Fibroblast of villous mesenchyme (primary cell): ENCODE results near the gene FGFR3. TPM values are rescaled to one million over a fixed set of nuclear protein-coding genes. Genes with fewer than 3 reads are reported as not detected.

ENCODE experiments used
- DNase-seq: peaks from one replicate; pipeline ENCODE4 v3.0.0-alpha.2; 2010; ENCODE audit warnings: low read depth
- H3K4me3 ChIP-seq: 2 replicates; pipeline ENCODE4 v1.5.1; 2011; ENCODE audit warnings: low read depth, mild to moderate bottlenecking, low read length
- total RNA-seq: library from RNA; depleted of rRNA; stranded (reverse); fragments of >200 nt; gene quantifications from 2 replicates; pipeline ENCODE4 v1.2.3, GENCODE V29; 2012
- TF ChIP-seq, protein P1 (sequence below): IDR thresholded peaks from 2 replicates; pipeline ENCODE4 v1.5.1; 2012; ENCODE audit warnings: low read depth, mild to moderate bottlenecking, low read length; ENCODE audit not compliant: insufficient read depth

Gene FGFR3
- total RNA-seq, 1 donor, result 0.86 TPM

DNA sequence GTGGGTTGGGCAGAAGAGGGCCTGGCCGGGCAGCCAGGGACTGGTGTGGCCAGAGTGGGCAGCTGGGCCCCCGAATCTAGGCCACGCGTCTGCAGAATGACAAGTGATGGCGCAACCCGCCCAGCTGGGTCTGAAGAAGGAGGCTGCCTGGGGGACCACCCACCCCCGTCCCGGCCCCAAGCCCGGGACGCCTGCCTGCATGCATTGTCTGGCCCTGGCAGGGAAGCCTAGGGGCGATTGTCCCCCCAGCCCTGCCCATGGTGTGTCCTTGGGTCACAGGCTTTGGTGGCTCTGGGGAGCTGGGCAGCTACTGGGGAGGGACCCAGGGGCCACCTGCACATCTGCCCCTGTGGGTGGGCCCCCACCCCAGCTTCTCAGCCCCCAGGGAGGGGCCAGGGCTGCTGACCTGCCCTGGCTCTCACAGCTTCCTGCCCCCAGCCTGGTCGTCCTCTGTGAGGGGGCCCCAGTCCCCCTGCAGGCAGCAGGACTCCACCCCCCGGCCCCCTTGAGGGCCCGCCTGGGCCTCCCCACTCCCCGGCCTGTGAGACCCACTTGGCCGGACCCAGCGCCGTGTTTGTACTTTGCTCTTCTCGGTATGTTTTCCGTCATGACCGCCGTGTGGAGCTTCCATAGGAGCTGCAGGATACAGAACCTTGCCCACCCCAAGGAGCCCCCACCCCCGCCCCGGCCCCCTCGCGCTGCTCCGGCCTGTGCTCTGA is 4.9 kb downstream of the FGFR3 start:
- no peak for DNase-seq
- H3K4me3 ChIP-seq, result no peak overlapping the region
- TF ChIP-seq, protein P1, sequence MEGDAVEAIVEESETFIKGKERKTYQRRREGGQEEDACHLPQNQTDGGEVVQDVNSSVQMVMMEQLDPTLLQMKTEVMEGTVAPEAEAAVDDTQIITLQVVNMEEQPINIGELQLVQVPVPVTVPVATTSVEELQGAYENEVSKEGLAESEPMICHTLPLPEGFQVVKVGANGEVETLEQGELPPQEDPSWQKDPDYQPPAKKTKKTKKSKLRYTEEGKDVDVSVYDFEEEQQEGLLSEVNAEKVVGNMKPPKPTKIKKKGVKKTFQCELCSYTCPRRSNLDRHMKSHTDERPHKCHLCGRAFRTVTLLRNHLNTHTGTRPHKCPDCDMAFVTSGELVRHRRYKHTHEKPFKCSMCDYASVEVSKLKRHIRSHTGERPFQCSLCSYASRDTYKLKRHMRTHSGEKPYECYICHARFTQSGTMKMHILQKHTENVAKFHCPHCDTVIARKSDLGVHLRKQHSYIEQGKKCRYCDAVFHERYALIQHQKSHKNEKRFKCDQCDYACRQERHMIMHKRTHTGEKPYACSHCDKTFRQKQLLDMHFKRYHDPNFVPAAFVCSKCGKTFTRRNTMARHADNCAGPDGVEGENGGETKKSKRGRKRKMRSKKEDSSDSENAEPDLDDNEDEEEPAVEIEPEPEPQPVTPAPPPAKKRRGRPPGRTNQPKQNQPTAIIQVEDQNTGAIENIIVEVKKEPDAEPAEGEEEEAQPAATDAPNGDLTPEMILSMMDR, result no peak

DNA sequence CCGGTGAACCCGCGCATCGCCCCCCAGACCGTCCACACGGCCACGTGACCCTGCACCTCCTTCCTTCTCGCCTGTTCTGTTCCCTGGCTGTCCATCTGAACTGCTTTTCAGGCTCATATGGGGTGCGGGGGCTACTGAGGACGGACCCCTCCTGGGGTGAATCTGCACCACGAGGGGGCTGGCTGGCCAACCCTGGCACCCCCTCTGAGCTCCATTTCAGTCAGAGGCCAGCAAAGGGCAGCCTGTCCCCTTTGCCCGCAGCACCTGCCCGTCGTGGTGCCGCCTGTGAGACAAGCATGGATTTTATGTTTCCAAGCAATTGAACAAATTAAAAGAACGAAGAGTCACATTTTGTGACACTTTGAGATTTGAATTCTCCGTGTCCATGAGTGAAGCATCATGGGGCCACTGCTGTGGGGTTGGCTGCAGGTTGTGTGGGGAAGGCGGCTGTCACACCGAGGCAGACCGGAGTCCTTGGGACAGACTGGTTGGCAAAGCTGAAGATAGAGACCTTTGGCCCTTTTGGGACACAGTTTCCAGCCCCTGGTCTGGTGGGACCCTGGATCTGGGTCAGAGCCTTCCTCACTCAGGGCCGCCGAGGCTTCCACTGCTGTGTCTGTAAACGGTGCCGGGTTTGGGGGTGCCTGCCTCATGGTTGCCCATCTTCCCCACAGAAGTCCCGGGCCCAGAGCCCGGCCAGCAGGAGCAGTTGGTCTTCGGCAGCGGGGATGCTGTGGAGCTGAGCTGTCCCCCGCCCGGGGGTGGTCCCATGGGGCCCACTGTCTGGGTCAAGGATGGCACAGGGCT is 5.7 kb downstream of the FGFR3 start:
- no peak overlapping the region for H3K4me3 ChIP-seq
- TF ChIP-seq, protein P1, result no peak
- no peak for DNase-seq

DNA sequence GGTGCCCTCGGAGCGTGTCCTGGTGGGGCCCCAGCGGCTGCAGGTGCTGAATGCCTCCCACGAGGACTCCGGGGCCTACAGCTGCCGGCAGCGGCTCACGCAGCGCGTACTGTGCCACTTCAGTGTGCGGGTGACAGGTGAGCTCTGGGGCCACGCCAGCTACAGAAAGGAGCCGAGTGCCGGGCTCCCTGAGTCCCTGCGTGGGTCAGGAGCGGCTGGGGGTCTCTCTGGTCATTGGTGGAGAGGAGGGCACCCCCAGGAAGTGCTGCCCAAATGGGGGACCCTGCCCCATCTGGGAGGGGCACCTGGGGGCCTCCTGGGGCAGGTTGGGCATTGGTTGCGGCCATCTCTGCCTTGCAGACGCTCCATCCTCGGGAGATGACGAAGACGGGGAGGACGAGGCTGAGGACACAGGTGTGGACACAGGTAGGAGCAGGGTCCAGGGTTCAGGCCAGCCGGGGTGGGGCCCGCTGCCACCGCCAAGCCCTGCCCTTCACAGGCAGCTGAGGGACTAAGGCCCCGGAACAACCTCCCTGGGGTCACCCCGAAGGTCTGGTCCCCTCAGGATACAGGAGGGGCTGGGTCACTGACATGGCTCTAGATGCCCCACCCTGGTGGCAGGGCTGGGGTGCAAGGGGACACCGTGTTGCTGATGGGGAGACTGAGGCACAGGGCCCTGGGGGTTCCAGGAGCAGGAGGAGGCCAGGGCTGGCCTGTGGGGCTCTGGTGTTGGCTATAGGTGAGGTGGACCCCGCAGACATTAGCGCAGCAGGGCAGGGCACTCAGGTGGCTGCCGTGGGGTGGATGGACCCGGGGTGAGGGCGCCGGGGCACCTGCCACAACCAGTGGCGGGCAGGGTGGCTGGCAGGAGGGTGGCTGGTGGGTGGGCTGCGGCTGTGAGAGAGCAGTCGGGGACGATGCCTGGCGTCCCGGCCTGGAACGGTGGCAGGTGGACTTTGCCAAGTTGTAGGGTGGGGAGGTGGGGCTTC is 6.6 kb downstream of the FGFR3 start:
- H3K4me3 ChIP-seq, result no peak overlapping the region
- TF ChIP-seq, protein P1, result no peak

DNA sequence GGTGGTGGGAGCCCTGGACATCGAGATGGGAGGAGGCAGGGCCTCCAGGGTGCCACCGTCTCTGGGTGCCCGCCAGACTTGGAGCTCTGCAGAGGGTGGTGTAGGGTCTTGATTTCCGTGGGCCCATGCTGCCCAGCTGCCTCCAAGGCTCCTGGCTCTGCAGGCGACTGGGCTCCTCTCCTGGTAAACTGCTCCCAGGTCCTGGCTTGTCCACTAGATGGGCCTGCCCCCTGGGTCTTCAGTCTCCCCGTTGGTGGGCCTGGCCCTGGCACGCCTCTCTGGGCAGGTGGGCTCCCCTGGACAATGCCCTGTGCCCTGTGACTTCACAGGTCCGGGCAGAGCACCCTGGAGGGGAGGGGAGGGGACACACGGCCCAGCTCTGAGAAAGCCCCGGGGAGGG is 7.7 kb downstream of the FGFR3 start:
- no peak for DNase-seq
- H3K4me3 ChIP-seq, result no peak overlapping the region
- TF ChIP-seq, protein P1, result no peak

More for the DNA sequence above, 6.6 kb downstream of the FGFR3 start:
- DNase-seq, result no peak

DNA sequence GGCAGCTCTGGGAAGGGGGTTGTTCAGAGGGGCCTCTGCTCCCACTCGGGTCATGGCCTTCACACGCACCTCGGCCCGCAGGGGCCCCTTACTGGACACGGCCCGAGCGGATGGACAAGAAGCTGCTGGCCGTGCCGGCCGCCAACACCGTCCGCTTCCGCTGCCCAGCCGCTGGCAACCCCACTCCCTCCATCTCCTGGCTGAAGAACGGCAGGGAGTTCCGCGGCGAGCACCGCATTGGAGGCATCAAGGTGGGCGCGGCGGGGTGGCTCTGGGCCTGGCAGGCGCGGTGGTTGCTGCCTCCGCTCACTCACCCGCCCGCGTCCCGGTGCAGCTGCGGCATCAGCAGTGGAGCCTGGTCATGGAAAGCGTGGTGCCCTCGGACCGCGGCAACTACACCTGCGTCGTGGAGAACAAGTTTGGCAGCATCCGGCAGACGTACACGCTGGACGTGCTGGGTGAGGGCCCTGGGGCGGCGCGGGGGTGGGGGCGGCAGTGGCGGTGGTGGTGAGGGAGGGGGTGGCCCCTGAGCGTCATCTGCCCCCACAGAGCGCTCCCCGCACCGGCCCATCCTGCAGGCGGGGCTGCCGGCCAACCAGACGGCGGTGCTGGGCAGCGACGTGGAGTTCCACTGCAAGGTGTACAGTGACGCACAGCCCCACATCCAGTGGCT is 8.3 kb downstream of the FGFR3 start:
- H3K4me3 ChIP-seq, result no peak overlapping the region
- DNase-seq, result no peak
- TF ChIP-seq, protein P1, result no peak
